Erythroblast (primary cell): ENCODE data around the gene ACTL6B.

Source experiments
- DNase-seq, 2 experiments: peaks; one replicate each; lab custom pipeline; 2025; lab: John Stamatoyannopoulos, UW
- GATA1 ChIP-seq: IDR thresholded peaks from 2 replicates; pipeline ENCODE4 v1.6.1; 2011; ENCODE audit warnings: low read depth, mild to moderate bottlenecking, control low read depth, low read length, moderate library complexity
- POLR2A ChIP-seq: IDR thresholded peaks from 2 replicates; pipeline ENCODE4 v1.6.1; 2011; ENCODE audit warnings: mild to moderate bottlenecking, low read length

Gene ACTL6B

GRCh38 chr7:100639995-100640516, 16.2 kb downstream of the ACTL6B start:
- peak; percentile 70 to 71 for DNase-seq
- TF ChIP-seq POLR2A (no peak), GATA1 (no peak)

- DNase-seq: peak; percentile 49 to 62
- TF ChIP-seq GATA1 (no peak), POLR2A (peak; percentile 23)
Observed at GRCh38 chr7:100632951-100633717, 23.1 kb downstream of the ACTL6B start.

GRCh38 chr7:100630066-100630465, 26.2 kb downstream of the ACTL6B start:
- DNase-seq: no peak
- TF ChIP-seq GATA1 (no peak), POLR2A (no peak)

- peak; percentile 66 to 70 for DNase-seq
Observed at GRCh38 chr7:100629117-100629716, 27.0 kb downstream of the ACTL6B start.

GRCh38 chr7:100627238-100627549, 29.1 kb downstream of the ACTL6B start:
- TF ChIP-seq GATA1 (no peak), POLR2A (no peak)
- no peak for DNase-seq

More at GRCh38 chr7:100629117-100629716, 27.0 kb downstream of the ACTL6B start:
- TF ChIP-seq GATA1 (no peak), POLR2A (no peak)

- DNase-seq: peak; percentile 90 to 92
- TF ChIP-seq POLR2A (peak; percentile 14), GATA1 (no peak)
Observed at GRCh38 chr7:100626530-100627237, 29.6 kb downstream of the ACTL6B start.

GRCh38 chr7:100626055-100626454, 30.2 kb downstream of the ACTL6B start:
- no peak for TF ChIP-seq GATA1
- no peak for TF ChIP-seq POLR2A
- peak in 1 of 2 experiments; percentile 53 for DNase-seq

GRCh38 chr7:100623951-100624824, 32.1 kb downstream of the ACTL6B start:
- TF ChIP-seq POLR2A: no peak
- no peak for TF ChIP-seq GATA1
- DNase-seq: peak; percentile 72 to 73

GRCh38 chr7:100621554-100621953, 34.7 kb downstream of the ACTL6B start:
- DNase-seq: no peak
- TF ChIP-seq GATA1 (no peak), POLR2A (no peak)

GRCh38 chr7:100620804-100621203, 35.4 kb downstream of the ACTL6B start:
- DNase-seq: no peak
- no peak for TF ChIP-seq GATA1
- peak; percentile 2 for TF ChIP-seq POLR2A

- DNase-seq: no peak
Observed at GRCh38 chr7:100620239-100620638, 36.0 kb downstream of the ACTL6B start.

GRCh38 chr7:100614308-100614861, 41.9 kb downstream of the ACTL6B start:
- no peak for TF ChIP-seq POLR2A
- TF ChIP-seq GATA1: no peak
- no peak for DNase-seq

More at GRCh38 chr7:100620239-100620638, 36.0 kb downstream of the ACTL6B start:
- TF ChIP-seq POLR2A: no peak
- TF ChIP-seq GATA1: no peak

- TF ChIP-seq GATA1 (no peak), POLR2A (no peak)
- DNase-seq: no peak
Observed at GRCh38 chr7:100613412-100614175, 42.7 kb downstream of the ACTL6B start.
